Stomach (tissue), 9 donors: ENCODE data around the gene PPARA. TPM values are rescaled to one million over a fixed set of nuclear protein-coding genes. Genes with fewer than 3 reads are reported as not detected.

Experiments used
- DNase-seq, 2 donors: peaks; one replicate each; pipeline versions ENCODE4 v3.0.0 to v3.0.0-alpha.2; 2013 to 2019
- H3K27ac ChIP-seq, 5 donors: fragments of 200-600 bp in 4 of 5; sonication (generic) in 4 of 5; one replicate each; pipeline ENCODE4 v1.5.1; 2013 to 2019; ENCODE audit warnings: mild to moderate bottlenecking in 1 of 5, moderate library complexity in 1 of 5
- H3K27me3 ChIP-seq, 3 donors: fragments of 200-600 bp; sonication (generic); one replicate each; pipeline ENCODE4 v1.5.1; 2017 to 2019; ENCODE audit warnings: mixed run types in 1 of 3
- H3K36me3 ChIP-seq, 4 donors: fragments of 200-600 bp; sonication (generic); 1 replicate in 3 of 4; 2 replicates in 1 of 4; pipeline ENCODE4 v1.5.1; 2016 to 2019
- H3K4me1 ChIP-seq, 4 donors: fragments of 200-600 bp; sonication (generic); one replicate each; pipeline ENCODE4 v1.5.1; 2016 to 2019
- H3K4me3 ChIP-seq, 4 donors: fragments of 200-600 bp; sonication (generic) in 3 of 4; one replicate each; pipeline ENCODE4 v1.5.1; 2016 to 2019; ENCODE audit warnings: mild to moderate bottlenecking in 1 of 4
- H3K9me3 ChIP-seq, 4 donors: fragments of 200-600 bp; sonication (generic); one replicate each; pipeline ENCODE4 v1.5.1; 2016 to 2019
- CTCF ChIP-seq, 7 experiments: fragments of 450-650 bp in 4 of 7; fragments of 200-600 bp in 3 of 7; sonication (generic) in 3 of 7; IDR thresholded peaks; one replicate each; pipeline ENCODE4 v1.5.1; 2016 to 2019; ENCODE audit warnings: antibody characterized with exemption in 7 of 7, control low read depth in 2 of 7, mild to moderate bottlenecking in 1 of 7
- EP300 ChIP-seq: sonication (generic); formaldehyde crosslinking; IDR thresholded peaks from one replicate; pipeline ENCODE4 v1.6.1; 2017; ENCODE audit warnings: antibody characterized with exemption
- POLR2A ChIP-seq, 4 donors: fragments of 450-650 bp; IDR thresholded peaks; one replicate each; pipeline ENCODE4 v1.6.1; 2016; ENCODE audit warnings: antibody characterized with exemption in 4 of 4, control low read depth in 2 of 4, mild to moderate bottlenecking in 1 of 4, moderate library complexity in 1 of 4
- POLR2AphosphoS5 ChIP-seq, 3 donors: sonication (generic); formaldehyde crosslinking; IDR thresholded peaks; one replicate each; pipeline ENCODE4 v1.6.1; 2016; ENCODE audit warnings: antibody characterized with exemption in 3 of 3
- whole genome bisulfite sequencing, 5 donors: extraction: QIAGEN DNeasy Blood & Tissue Kit in 3 of 5; methylation state at CpG; one replicate each; pipeline versions ENCODE4 v1.1.5 to v1.1.7; 2013 to 2018; 5-methylcytosine and 5-hydroxymethylcytosine counted together
- intact Hi-C: fragments of 100-400 bp; cut with DNase I; formaldehyde crosslinking; loops from one replicate; pipeline ENCODE4 v1.15.1; 2023; ENCODE audit warnings: low total_unique reads
- polyA plus RNA-seq, 3 donors: library from polyadenylated mRNA; stranded (reverse); fragments of 200-250 nt; gene quantifications; one replicate each; pipeline ENCODE4 v1.2.3, GENCODE V29; 2013
- total RNA-seq, 5 donors: library from RNA; depleted of rRNA; stranded (reverse); fragments of >200 nt; gene quantifications; one replicate each; pipeline versions ENCODE4 v1.1.0 to v1.2.3, GENCODE V29; 2014 to 2016
- donor health status: healthy with polysubstance abuse.
- donor health status: Bipolar disorder and iron deficiency.
- donor health status: healthy.

The PPARA gene
- total and polyA plus RNA-seq, 8 donors: 3.4 to 28.8 (median 11.6) TPM

- Histone ChIP-seq H3K36me3 (no peaks in the 10 kb centered on the region), H3K4me3 (no peak overlapping the region), H3K27ac (no peak overlapping the region), H3K27me3 (no peaks in the 10 kb centered on the region), H3K9me3 (no peaks in the 10 kb centered on the region), H3K4me1 (peaks cover 0 to 14% (median 6%) of the 10 kb centered on the region in 4 donors)
- DNase-seq: no peak
- WGBS, 5 donors: 60 to 79% (median 68%) methylated on average over 8 of the region's 8 CpGs
- intact Hi-C loops: no loop called here
- TF ChIP-seq CTCF (IDR thresholded peaks at IDR 0.05) (no peak), POLR2AphosphoS5 (IDR thresholded peaks at IDR 0.05) (no peak), POLR2A (IDR thresholded peaks at IDR 0.05) (no peak), EP300 (no peak)
Measured at GRCh38 chr22:46143491-46144147, 6.7 kb upstream of the PPARA start.

- Histone ChIP-seq H3K4me3 (no peak overlapping the region), H3K9me3 (no peaks in the 10 kb centered on the region), H3K36me3 (no peaks in the 10 kb centered on the region), H3K27ac (no peak overlapping the region), H3K27me3 (no peaks in the 10 kb centered on the region), H3K4me1 (peaks cover 0 to 24% (median 14%) of the 10 kb centered on the region in 4 donors)
- DNase-seq: no peak
- intact Hi-C loops: no loop called here
- TF ChIP-seq POLR2AphosphoS5 (IDR thresholded peaks at IDR 0.05): no peak
- TF ChIP-seq POLR2A (IDR thresholded peaks at IDR 0.05): no peak
- no peak for TF ChIP-seq CTCF (IDR thresholded peaks at IDR 0.05)
- TF ChIP-seq EP300: no peak
- 89 to 91% (median 89%) methylated on average over 14 of the region's 14 CpGs for WGBS, 5 donors
Measured at GRCh38 chr22:46145361-46145851, 4.9 kb upstream of the PPARA start.

GRCh38 chr22:46145896-46146295, 4.4 kb upstream of the PPARA start:
- Histone ChIP-seq H3K4me1 (peaks cover 0 to 24% (median 16%) of the 10 kb centered on the region in 4 donors), H3K27ac (no peak overlapping the region), H3K36me3 (no peaks in the 10 kb centered on the region), H3K9me3 (no peaks in the 10 kb centered on the region), H3K4me3 (no peak overlapping the region), H3K27me3 (no peaks in the 10 kb centered on the region)
- TF ChIP-seq POLR2A (IDR thresholded peaks at IDR 0.05) (no peak), CTCF (IDR thresholded peaks at IDR 0.05) (no peak), POLR2AphosphoS5 (IDR thresholded peaks at IDR 0.05) (no peak), EP300 (no peak)
- intact Hi-C loops: no loop called here
- WGBS, 5 donors: 88 to 94% (median 89%) methylated on average over 11 of the region's 11 CpGs
- no peak for DNase-seq

GRCh38 chr22:46146329-46146728, 4.0 kb upstream of the PPARA start:
- Histone ChIP-seq H3K27ac (no peak overlapping the region), H3K4me1 (peaks cover under 1 to 27% (median 19%) of the 10 kb centered on the region in 4 donors), H3K4me3 (no peak overlapping the region), H3K9me3 (no peaks in the 10 kb centered on the region), H3K27me3 (no peaks in the 10 kb centered on the region), H3K36me3 (no peaks in the 10 kb centered on the region)
- TF ChIP-seq POLR2AphosphoS5 (IDR thresholded peaks at IDR 0.05): no peak
- TF ChIP-seq EP300: no peak
- TF ChIP-seq CTCF (IDR thresholded peaks at IDR 0.05): no peak
- DNase-seq: no peak
- intact Hi-C loops: no loop called here
- WGBS, 5 donors: 75 to 85% (median 83%) methylated on average over 4 of the region's 4 CpGs
